HG02852 (cell line): ENCODE data around the gene NAALADL1.

Source experiments
- ATAC-seq: cut with Tn5 transposase; IDR thresholded peaks from one replicate; pipeline ENCODE4 v1.9.1; 2021; ENCODE audit warnings: mild to moderate bottlenecking, moderate library complexity; ENCODE audit not compliant: unreplicated experiment

The NAALADL1 gene

GRCh38 chr11:65083834-65084597 lies 25.7 kb upstream of the NAALADL1 start, which contains the start of the genes CDCA5 and ZFPL1:
Gene CDCA5, minus strand, starts transcription at chr11:65084040. Its CDS starts 62 bp downstream, at chr11:65083978.
Gene ZFPL1, plus strand, starts transcription at chr11:65084222. Its CDS starts 477 bp downstream, at chr11:65084699.
- peak; percentile 68 for ATAC-seq

- peak; percentile 16 for ATAC-seq
These were observed 24.9 kb upstream of the NAALADL1 start for GRCh38 chr11:65083134-65083833.

GRCh38 chr11:65078786-65079342 lies 20.5 kb upstream of the NAALADL1 start:
- no peak for ATAC-seq

GRCh38 chr11:65078151-65078550 lies 19.8 kb upstream of the NAALADL1 start:
- peak; percentile 41 for ATAC-seq

- no peak for ATAC-seq
These were observed 19.1 kb upstream of the NAALADL1 start for GRCh38 chr11:65077451-65077850.

GRCh38 chr11:65072631-65072966 lies 14.2 kb upstream of the NAALADL1 start:
- ATAC-seq, result no peak

- ATAC-seq, result no peak
These were observed 13.7 kb upstream of the NAALADL1 start for GRCh38 chr11:65071907-65072630.

- ATAC-seq, result no peak
These were observed 10.9 kb upstream of the NAALADL1 start for GRCh38 chr11:65069217-65069616.

GRCh38 chr11:65067446-65067845 lies 9.1 kb upstream of the NAALADL1 start:
- no peak for ATAC-seq

- ATAC-seq, result no peak
These were observed 8.5 kb upstream of the NAALADL1 start for GRCh38 chr11:65066805-65067291.

- no peak for ATAC-seq
These were observed 8.0 kb upstream of the NAALADL1 start for GRCh38 chr11:65066315-65066714.

GRCh38 chr11:65065851-65066250 lies 7.5 kb upstream of the NAALADL1 start:
- no peak for ATAC-seq

GRCh38 chr11:65064847-65065240 lies 6.5 kb upstream of the NAALADL1 start:
- ATAC-seq, result no peak

- ATAC-seq, result no peak
These were observed 5.2 kb upstream of the NAALADL1 start for GRCh38 chr11:65063532-65063931.

GRCh38 chr11:65060913-65061408 lies 2.6 kb upstream of the NAALADL1 start:
- no peak for ATAC-seq

GRCh38 chr11:65059959-65060824 lies 1.8 kb upstream of the NAALADL1 start:
- no peak for ATAC-seq

GRCh38 chr11:65059523-65059922 lies 1.2 kb upstream of the NAALADL1 start:
- no peak for ATAC-seq

- ATAC-seq, result no peak
These were observed 341 bp downstream of the NAALADL1 start for GRCh38 chr11:65058012-65058411.

GRCh38 chr11:65057526-65057925 lies 827 bp downstream of the NAALADL1 start:
- ATAC-seq, result no peak

- no peak for ATAC-seq
These were observed 1.4 kb downstream of the NAALADL1 start for GRCh38 chr11:65056999-65057398.
